Fibroblast of pulmonary artery (primary cell): ENCODE measurements around the gene LRRC15.

ENCODE experiments used
- DNase-seq: peaks from one replicate; pipeline ENCODE4 v3.0.0-alpha.2; 2010; ENCODE audit warnings: low read depth
- H3K4me3 ChIP-seq: replicated peaks from 2 replicates; pipeline ENCODE4 v1.5.1; 2011; ENCODE audit warnings: low read depth, mild to moderate bottlenecking, control low read depth, low read length, moderate library complexity
- TF ChIP-seq, protein P1 (sequence below): IDR thresholded peaks from 2 replicates; pipeline ENCODE4 v1.5.1; 2011; ENCODE audit warnings: mild to moderate bottlenecking, control low read depth, low read length, inconsistent platforms; ENCODE audit errors: missing control alignments

Gene LRRC15

DNA sequence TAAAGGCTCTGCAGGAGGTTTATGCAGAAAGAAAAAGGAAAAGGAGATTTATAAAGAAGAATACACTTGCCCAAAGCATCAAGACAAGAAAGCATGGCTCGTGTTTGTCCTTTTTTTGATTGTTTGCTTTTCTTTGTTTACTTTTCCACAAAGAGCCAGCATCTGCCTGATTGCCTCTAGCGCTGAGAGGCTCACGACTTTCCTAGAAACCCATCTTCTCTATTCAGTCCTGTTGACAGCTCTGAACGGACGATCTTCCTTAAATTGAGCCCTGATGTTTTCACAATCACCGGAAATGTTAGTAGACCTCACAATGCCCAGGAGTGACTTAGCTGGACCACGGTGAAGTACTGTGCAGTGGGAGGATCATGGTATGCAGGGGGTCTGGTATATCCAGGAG lies 17.1 kb upstream of the LRRC15 start:
- DNase-seq = no peak
- no peak overlapping the region for H3K4me3 ChIP-seq
- TF ChIP-seq, protein P1, sequence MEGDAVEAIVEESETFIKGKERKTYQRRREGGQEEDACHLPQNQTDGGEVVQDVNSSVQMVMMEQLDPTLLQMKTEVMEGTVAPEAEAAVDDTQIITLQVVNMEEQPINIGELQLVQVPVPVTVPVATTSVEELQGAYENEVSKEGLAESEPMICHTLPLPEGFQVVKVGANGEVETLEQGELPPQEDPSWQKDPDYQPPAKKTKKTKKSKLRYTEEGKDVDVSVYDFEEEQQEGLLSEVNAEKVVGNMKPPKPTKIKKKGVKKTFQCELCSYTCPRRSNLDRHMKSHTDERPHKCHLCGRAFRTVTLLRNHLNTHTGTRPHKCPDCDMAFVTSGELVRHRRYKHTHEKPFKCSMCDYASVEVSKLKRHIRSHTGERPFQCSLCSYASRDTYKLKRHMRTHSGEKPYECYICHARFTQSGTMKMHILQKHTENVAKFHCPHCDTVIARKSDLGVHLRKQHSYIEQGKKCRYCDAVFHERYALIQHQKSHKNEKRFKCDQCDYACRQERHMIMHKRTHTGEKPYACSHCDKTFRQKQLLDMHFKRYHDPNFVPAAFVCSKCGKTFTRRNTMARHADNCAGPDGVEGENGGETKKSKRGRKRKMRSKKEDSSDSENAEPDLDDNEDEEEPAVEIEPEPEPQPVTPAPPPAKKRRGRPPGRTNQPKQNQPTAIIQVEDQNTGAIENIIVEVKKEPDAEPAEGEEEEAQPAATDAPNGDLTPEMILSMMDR = no peak

- no peak for DNase-seq
- TF ChIP-seq, protein P1 = no peak
- no peak overlapping the region for H3K4me3 ChIP-seq
These were observed 16.5 kb upstream of the LRRC15 start for GRCh38 chr3:194386066-194386465.

- TF ChIP-seq, protein P1 = no peak
- no peak for DNase-seq
- H3K4me3 ChIP-seq = no peak overlapping the region
These were observed 15.0 kb upstream of the LRRC15 start for GRCh38 chr3:194384569-194385001.

DNA sequence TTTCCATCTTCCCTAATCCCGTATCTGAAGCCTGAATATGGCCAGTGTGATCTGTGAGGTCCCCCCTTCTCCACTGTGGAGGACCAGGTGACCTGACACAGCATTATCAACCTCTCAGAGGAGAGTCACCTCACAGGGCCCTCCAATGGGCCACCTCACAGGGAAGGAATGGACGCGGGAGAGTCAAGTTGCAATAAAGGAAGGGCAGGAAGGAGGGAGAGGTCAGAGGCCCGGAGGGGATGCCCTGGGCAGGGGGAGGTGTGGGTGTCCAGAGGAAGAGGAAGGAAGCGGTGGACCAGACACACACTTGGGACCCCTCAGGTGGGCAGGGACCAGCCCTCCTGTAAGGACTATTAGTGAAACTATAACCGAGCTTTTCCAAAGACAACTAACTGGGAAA lies 14.6 kb upstream of the LRRC15 start:
- TF ChIP-seq, protein P1 = no peak
- DNase-seq = no peak
- H3K4me3 ChIP-seq = no peak overlapping the region

GRCh38 chr3:194383276-194383940 lies 13.9 kb upstream of the LRRC15 start:
- DNase-seq = no peak
- TF ChIP-seq, protein P1 = no peak
- H3K4me3 ChIP-seq = no peak overlapping the region

- DNase-seq = no peak
- H3K4me3 ChIP-seq = no peak overlapping the region
- TF ChIP-seq, protein P1 = no peak
These were observed 13.3 kb upstream of the LRRC15 start for GRCh38 chr3:194382892-194383223.

GRCh38 chr3:194382196-194382891 lies 12.8 kb upstream of the LRRC15 start:
- no peak for DNase-seq
- H3K4me3 ChIP-seq = no peak overlapping the region
- TF ChIP-seq, protein P1 = no peak
